ENCODE data around the gene AUTS2. TPM values are rescaled to one million over a fixed set of nuclear protein-coding genes. Genes with fewer than 3 reads are reported as not detected.

Gene AUTS2
- total RNA-seq, 1 donor from 2014 or later: 125 TPM

GRCh38 chr7:70306173-70306572, 707.9 kb downstream of the AUTS2 start:
- Mint-ChIP-seq H3K4me3 (ENCODE audit: low read depth) (no peak overlapping the region), H3K4me1 (ENCODE audit: low read depth) (no peaks in the 10 kb centered on the region), H3K36me3 (ENCODE audit: insufficient read depth) (peaks cover 5% of the 10 kb centered on the region), H3K27ac (no peak overlapping the region), H3K9me3 (ENCODE audit: low read depth) (peaks cover 3% of the 10 kb centered on the region), H3K27me3 (no peaks in the 10 kb centered on the region)
- TF ChIP-seq CTCF (IDR thresholded peaks at IDR 0.05; ENCODE audit: unreplicated experiment): no peak
- no peak for DNase-seq (ENCODE audit: low spot score, unreplicated experiment)

GRCh38 chr7:70307544-70308106, 709.4 kb downstream of the AUTS2 start:
- peaks cover 3% of the 10 kb centered on the region for H3K9me3 Mint-ChIP-seq (ENCODE audit: low read depth)
- H3K4me3 Mint-ChIP-seq (ENCODE audit: low read depth): no peak overlapping the region
- H3K27me3 Mint-ChIP-seq: no peaks in the 10 kb centered on the region
- DNase-seq (ENCODE audit: low spot score, unreplicated experiment): no peak
- H3K36me3 Mint-ChIP-seq (ENCODE audit: insufficient read depth): peaks cover 5% of the 10 kb centered on the region
- H3K27ac Mint-ChIP-seq: no peak overlapping the region
- no peaks in the 10 kb centered on the region for H3K4me1 Mint-ChIP-seq (ENCODE audit: low read depth)
- no peak for TF ChIP-seq CTCF (IDR thresholded peaks at IDR 0.05; ENCODE audit: unreplicated experiment)

GRCh38 chr7:70312336-70312735, 714.1 kb downstream of the AUTS2 start:
- H3K4me3 Mint-ChIP-seq (ENCODE audit: low read depth): no peak overlapping the region
- no peaks in the 10 kb centered on the region for H3K4me1 Mint-ChIP-seq (ENCODE audit: low read depth)
- DNase-seq (ENCODE audit: low spot score, unreplicated experiment): no peak
- no peaks in the 10 kb centered on the region for H3K27me3 Mint-ChIP-seq
- TF ChIP-seq CTCF (IDR thresholded peaks at IDR 0.05; ENCODE audit: unreplicated experiment): no peak
- peaks cover 6% of the 10 kb centered on the region for H3K9me3 Mint-ChIP-seq (ENCODE audit: low read depth)
- H3K27ac Mint-ChIP-seq: no peak overlapping the region
- H3K36me3 Mint-ChIP-seq (ENCODE audit: insufficient read depth): peaks cover 3% of the 10 kb centered on the region

GRCh38 chr7:70313271-70313670, 715.0 kb downstream of the AUTS2 start:
- peaks cover 2% of the 10 kb centered on the region for H3K27me3 Mint-ChIP-seq
- TF ChIP-seq CTCF (IDR thresholded peaks at IDR 0.05; ENCODE audit: unreplicated experiment): no peak
- peaks cover 3% of the 10 kb centered on the region for H3K36me3 Mint-ChIP-seq (ENCODE audit: insufficient read depth)
- H3K27ac Mint-ChIP-seq: no peak overlapping the region
- no peak overlapping the region for H3K4me3 Mint-ChIP-seq (ENCODE audit: low read depth)
- no peaks in the 10 kb centered on the region for H3K4me1 Mint-ChIP-seq (ENCODE audit: low read depth)
- peaks cover 6% of the 10 kb centered on the region for H3K9me3 Mint-ChIP-seq (ENCODE audit: low read depth)
- DNase-seq (ENCODE audit: low spot score, unreplicated experiment): no peak

GRCh38 chr7:70313687-70314086, 715.4 kb downstream of the AUTS2 start:
- Mint-ChIP-seq H3K9me3 (ENCODE audit: low read depth) (peaks cover 6% of the 10 kb centered on the region), H3K27me3 (peaks cover 2% of the 10 kb centered on the region), H3K36me3 (ENCODE audit: insufficient read depth) (peaks cover 3% of the 10 kb centered on the region), H3K27ac (no peak overlapping the region), H3K4me3 (ENCODE audit: low read depth) (no peak overlapping the region), H3K4me1 (ENCODE audit: low read depth) (no peaks in the 10 kb centered on the region)
- TF ChIP-seq CTCF (IDR thresholded peaks at IDR 0.05; ENCODE audit: unreplicated experiment): no peak
- no peak for DNase-seq (ENCODE audit: low spot score, unreplicated experiment)
